ENCODE data around the gene CHRNA5. TPM values are rescaled to one million over a fixed set of nuclear protein-coding genes. Genes with fewer than 3 reads are reported as not detected.

CHRNA5 gene
- total and polyA plus RNA-seq, 9 of the 15 experiments (the other 6 are each of a cell fraction or from before 2014, with no cell fraction given): 2.8 to 16.1 (median 11.4) TPM

GRCh38 chr15:78624651-78625590 is 59.6 kb downstream of the CHRNA5 start:
- WGBS (ENCODE audit: insufficient coverage, low coverage, missing lambda C conversion rate): under 1% methylated on average over 14 of the region's 17 CpGs
- Histone ChIP-seq H2AFZ (ENCODE audit: low read depth, low read length) (no peak overlapping the region), H4K20me1 (replicated peaks; ENCODE audit: control insufficient read depth, insufficient read depth, low read length) (peaks cover 5% of the 10 kb centered on the region; the same call in 1 of the 2 replicates), H3K9me1 (ENCODE audit: control insufficient read depth, insufficient read depth, low read length) (no peaks in the 10 kb centered on the region), H3K4me1 (replicated peaks in 1 of 2; ENCODE audit: control insufficient read depth in 2 of 2, insufficient read depth in 2 of 2, low read length in 2 of 2) (peaks cover 0 to 9% of the 10 kb centered on the region in 2 experiments; a peak in 1 of 5 replicates), H3K4me2 (ENCODE audit: insufficient read depth, low read length) (no peak overlapping the region), H3K9me3 (replicated peaks; ENCODE audit: control insufficient read depth, insufficient read depth, low read depth, low read length) (no peaks in the 10 kb centered on the region), H3K36me3 (ENCODE audit: control insufficient read depth, insufficient read depth, low read length) (no peaks in the 10 kb centered on the region), H3K9ac (ENCODE audit: insufficient read depth in 1 of 2, low read depth in 2 of 2, low read length in 2 of 2) (no peak overlapping the region), H3K79me2 (ENCODE audit: control insufficient read depth, insufficient read depth, low read length) (no peaks in the 10 kb centered on the region), H3K27ac (ENCODE audit: extremely low read depth, low read depth, low read length) (no peak overlapping the region), H3K27me3 (ENCODE audit: control insufficient read depth in 2 of 2, insufficient read depth in 2 of 2, low read length in 2 of 2) (peaks cover 47 to 76% of the 10 kb centered on the region in 2 experiments), H3K4me3 (no peak overlapping the region)
- BruUV-seq (replicated peaks): no TSS peak
- in situ Hi-C loops (cut with MboI) (no loop called here), intact Hi-C loops (cut with micrococcal nuclease) (no loop called here)
- ChIA-PET CTCF (ENCODE audit: low intra/inter-chr PET ratio) (no interaction called here), POLR2A (interaction anchor here (1.0 to 1.1 kb wide), 2 partner anchors 9 to 33 kb away, joined by 3 read pairs; no protein-coding TSS in a partner anchor)
- ATAC-seq: no peak
- DNase-seq (ENCODE audit: extremely low read depth in 1 of 4, low spot score in 3 of 4): no peak
- no peak for TF ChIP-seq MAFG (tag; conservative IDR thresholded peaks at IDR 0.05)
- peak; percentile 11; the same call in 1 of the 2 replicates for TF ChIP-seq SPI1 (IDR thresholded peaks at IDR 0.05; ENCODE audit: borderline replicate concordance, low read depth, low read length)
- no peak for TF ChIP-seq HBP1 (CRISPR knock-in tag; IDR thresholded peaks at IDR 0.05)
- 0 out of 2 replicates have a peak, but pooled peaks have one; percentile 25 for TF ChIP-seq ZKSCAN1 (IDR thresholded peaks at IDR 0.05; ENCODE audit: low read depth, low read length)
- FAIRE-seq: no peak

Measured in K562 (cell line).